ENCODE results near the gene KCNJ15. TPM values are rescaled to one million over a fixed set of nuclear protein-coding genes. Genes with fewer than 3 reads are reported as not detected.

Gene KCNJ15
- total and polyA plus RNA-seq, 2 donors (not counting 1 experiment from before 2014, with no cell fraction given) = not detected

GRCh38 chr21:38333301-38334272 is 76.8 kb downstream of the KCNJ15 start:
- H3K4me1 Mint-ChIP-seq = no peaks in the 10 kb centered on the region
- ATAC-seq (ENCODE audit: low read depth) (no peak), DNase-seq (no peak)
- CTCF ChIA-PET = no interaction called here
- TF ChIP-seq, protein P1, sequence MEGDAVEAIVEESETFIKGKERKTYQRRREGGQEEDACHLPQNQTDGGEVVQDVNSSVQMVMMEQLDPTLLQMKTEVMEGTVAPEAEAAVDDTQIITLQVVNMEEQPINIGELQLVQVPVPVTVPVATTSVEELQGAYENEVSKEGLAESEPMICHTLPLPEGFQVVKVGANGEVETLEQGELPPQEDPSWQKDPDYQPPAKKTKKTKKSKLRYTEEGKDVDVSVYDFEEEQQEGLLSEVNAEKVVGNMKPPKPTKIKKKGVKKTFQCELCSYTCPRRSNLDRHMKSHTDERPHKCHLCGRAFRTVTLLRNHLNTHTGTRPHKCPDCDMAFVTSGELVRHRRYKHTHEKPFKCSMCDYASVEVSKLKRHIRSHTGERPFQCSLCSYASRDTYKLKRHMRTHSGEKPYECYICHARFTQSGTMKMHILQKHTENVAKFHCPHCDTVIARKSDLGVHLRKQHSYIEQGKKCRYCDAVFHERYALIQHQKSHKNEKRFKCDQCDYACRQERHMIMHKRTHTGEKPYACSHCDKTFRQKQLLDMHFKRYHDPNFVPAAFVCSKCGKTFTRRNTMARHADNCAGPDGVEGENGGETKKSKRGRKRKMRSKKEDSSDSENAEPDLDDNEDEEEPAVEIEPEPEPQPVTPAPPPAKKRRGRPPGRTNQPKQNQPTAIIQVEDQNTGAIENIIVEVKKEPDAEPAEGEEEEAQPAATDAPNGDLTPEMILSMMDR (IDR thresholded peaks at IDR 0.05) = no peak
- TF ChIP-seq EZH2 (IDR thresholded peaks at IDR 0.05; ENCODE audit: borderline replicate concordance, insufficient read depth, low read depth, low read length, poor library complexity, severe bottlenecking) = no peak
- H3K4me3 ChIP-seq (ENCODE audit: control extremely low read depth in 1 of 5, extremely low read depth in 1 of 5, insufficient read depth in 1 of 5, low read depth in 2 of 5, low read length in 4 of 5) = no peak overlapping the region
- no peaks in the 10 kb centered on the region for H3K4me1 ChIP-seq (ENCODE audit: control insufficient read depth in 2 of 2, insufficient read depth in 2 of 2, low read length in 2 of 2)
- H2AFZ ChIP-seq (ENCODE audit: insufficient read depth, low read depth, low read length, poor library complexity, severe bottlenecking) = no peak overlapping the region
- no peak overlapping the region for H3K27ac Mint-ChIP-seq
- no peak overlapping the region for H3K9ac ChIP-seq (ENCODE audit: low read length)
- intact Hi-C loops (cut with micrococcal nuclease) = no loop called here
- no peaks in the 10 kb centered on the region for H4K20me1 ChIP-seq (ENCODE audit: control insufficient read depth, insufficient read depth, low read length, poor library complexity, severe bottlenecking)
- no peaks in the 10 kb centered on the region for H3K79me2 ChIP-seq (ENCODE audit: control insufficient read depth, insufficient read depth, low read length)
- no peak overlapping the region for H3K4me2 ChIP-seq (replicated peaks; ENCODE audit: low read depth, low read length, poor library complexity, severe bottlenecking)
- WGBS (ENCODE audit: insufficient coverage) = 93% methylated on average over 4 of the region's 8 CpGs
- H3K9me3 Mint-ChIP-seq (ENCODE audit: insufficient read depth) = no peaks in the 10 kb centered on the region
- no peak overlapping the region for H3K27ac ChIP-seq (ENCODE audit: low read length in 2 of 2)
- H3K27me3 ChIP-seq (replicated peaks in 1 of 4; ENCODE audit: control extremely low read depth in 1 of 4, control insufficient read depth in 3 of 4, insufficient read depth in 4 of 4, low read length in 3 of 4) = no peaks in the 10 kb centered on the region
- POLR2A ChIA-PET = no interaction called here
- no peaks in the 10 kb centered on the region for H3K9me3 ChIP-seq (ENCODE audit: control extremely low read depth in 1 of 3, control insufficient read depth in 2 of 3, insufficient read depth in 1 of 3, low read length in 2 of 3)
- H3K36me3 ChIP-seq (replicated peaks in 1 of 2; ENCODE audit: control extremely low read depth in 1 of 2, control insufficient read depth in 1 of 2, extremely low read depth in 1 of 2, insufficient read depth in 2 of 2, low read length in 1 of 2) = no peaks in the 10 kb centered on the region
- no peak overlapping the region for H3K4me3 Mint-ChIP-seq
- no peaks in the 10 kb centered on the region for H3K27me3 Mint-ChIP-seq

GRCh38 chr21:38334866-38335265 is 78.1 kb downstream of the KCNJ15 start:
- Mint-ChIP-seq H3K4me3 (no peak overlapping the region), H3K9me3 (ENCODE audit: insufficient read depth) (no peaks in the 10 kb centered on the region), H3K27ac (no peak overlapping the region), H3K27me3 (no peaks in the 10 kb centered on the region), H3K4me1 (no peaks in the 10 kb centered on the region)
- Histone ChIP-seq H3K79me2 (ENCODE audit: control insufficient read depth, insufficient read depth, low read length) (no peaks in the 10 kb centered on the region), H3K27ac (ENCODE audit: low read length in 2 of 2) (no peak overlapping the region), H4K20me1 (ENCODE audit: control insufficient read depth, insufficient read depth, low read length, poor library complexity, severe bottlenecking) (no peaks in the 10 kb centered on the region), H3K4me3 (ENCODE audit: control extremely low read depth in 1 of 5, extremely low read depth in 1 of 5, insufficient read depth in 1 of 5, low read depth in 2 of 5, low read length in 4 of 5) (no peak overlapping the region), H3K9me3 (ENCODE audit: control extremely low read depth in 1 of 3, control insufficient read depth in 2 of 3, insufficient read depth in 1 of 3, low read length in 2 of 3) (no peaks in the 10 kb centered on the region), H3K9ac (ENCODE audit: low read length) (no peak overlapping the region), H3K36me3 (replicated peaks in 1 of 2; ENCODE audit: control extremely low read depth in 1 of 2, control insufficient read depth in 1 of 2, extremely low read depth in 1 of 2, insufficient read depth in 2 of 2, low read length in 1 of 2) (no peaks in the 10 kb centered on the region), H3K4me2 (replicated peaks; ENCODE audit: low read depth, low read length, poor library complexity, severe bottlenecking) (no peak overlapping the region), H3K4me1 (ENCODE audit: control insufficient read depth in 2 of 2, insufficient read depth in 2 of 2, low read length in 2 of 2) (no peaks in the 10 kb centered on the region), H3K27me3 (replicated peaks in 1 of 4; ENCODE audit: control extremely low read depth in 1 of 4, control insufficient read depth in 3 of 4, insufficient read depth in 4 of 4, low read length in 3 of 4) (no peaks in the 10 kb centered on the region), H2AFZ (ENCODE audit: insufficient read depth, low read depth, low read length, poor library complexity, severe bottlenecking) (no peak overlapping the region)
- CTCF ChIA-PET = no interaction called here
- DNase-seq (no peak), ATAC-seq (ENCODE audit: low read depth) (no peak)
- POLR2A ChIA-PET = no interaction called here
- 90% methylated on average over 2 of the region's 8 CpGs for WGBS (ENCODE audit: insufficient coverage)
- intact Hi-C loops (cut with micrococcal nuclease) = no loop called here
- TF ChIP-seq, protein P1 (IDR thresholded peaks at IDR 0.05) = no peak
- no peak for TF ChIP-seq EZH2 (IDR thresholded peaks at IDR 0.05; ENCODE audit: borderline replicate concordance, insufficient read depth, low read depth, low read length, poor library complexity, severe bottlenecking)

Data from B cell (primary cell).